OCI-M1 (cell line): ENCODE results near the gene FREY1.

Experiments used
- DNase-seq: peaks from one replicate; lab custom pipeline; 2025; lab: John Stamatoyannopoulos, UW

The FREY1 gene

GRCh38 chr11:45906965-45907611 is at the start of gene FREY1:
FREY1 (minus strand) TSS chr11:45907271; CDS start chr11:45907245, 26 bp downstream.
- DNase-seq, result no peak

GRCh38 chr11:45949992-45950407 is 42.9 kb upstream of the FREY1 start:
- no peak for DNase-seq

GRCh38 chr11:45948356-45948755 is 41.3 kb upstream of the FREY1 start:
- DNase-seq, result no peak

GRCh38 chr11:45947885-45948284 is 40.8 kb upstream of the FREY1 start:
- DNase-seq, result no peak

GRCh38 chr11:45945397-45945999 is 38.4 kb upstream of the FREY1 start:
- no peak for DNase-seq

GRCh38 chr11:45942381-45942780 is 35.3 kb upstream of the FREY1 start:
- DNase-seq, result no peak

GRCh38 chr11:45941285-45941684 is 34.2 kb upstream of the FREY1 start:
- DNase-seq, result no peak

GRCh38 chr11:45939836-45940235 is 32.8 kb upstream of the FREY1 start:
- no peak for DNase-seq

- DNase-seq, result no peak
Observed at GRCh38 chr11:45937916-45938315, 30.8 kb upstream of the FREY1 start.

GRCh38 chr11:45936511-45937054 is 29.5 kb upstream of the FREY1 start:
- no peak for DNase-seq

- no peak for DNase-seq
Observed at GRCh38 chr11:45935349-45936064, 28.4 kb upstream of the FREY1 start.

GRCh38 chr11:45934580-45935318 is 27.7 kb upstream of the FREY1 start:
- DNase-seq, result no peak

- no peak for DNase-seq
Observed at GRCh38 chr11:45933846-45934579, 26.9 kb upstream of the FREY1 start.

GRCh38 chr11:45933131-45933831 is 26.2 kb upstream of the FREY1 start:
- no peak for DNase-seq

- DNase-seq, result no peak
Observed at GRCh38 chr11:45932217-45932616, 25.1 kb upstream of the FREY1 start.

GRCh38 chr11:45931739-45932138 is 24.7 kb upstream of the FREY1 start:
- DNase-seq, result no peak

GRCh38 chr11:45930951-45931570 is 24.0 kb upstream of the FREY1 start:
- no peak for DNase-seq

- no peak for DNase-seq
Observed at GRCh38 chr11:45930031-45930794, 23.1 kb upstream of the FREY1 start.

GRCh38 chr11:45929486-45930030 is 22.5 kb upstream of the FREY1 start:
- no peak for DNase-seq
